Mesenchymal stem cell (in vitro differentiated cells and primary cell): ENCODE data around the gene QSOX1.
A peak's percentile ranks its signal among the peaks of the same experiment; 100 is the strongest.

ENCODE experiments used
- DNase-seq: peaks from one replicate; pipeline ENCODE4 v3.0.0-alpha.2; 2013
- H2AFZ ChIP-seq: one replicate; pipeline ENCODE4 v1.6.1; 2013; ENCODE audit warnings: low read depth, mild to moderate bottlenecking, control low read depth, inconsistent platforms, low read length, moderate library complexity
- H2AK5ac ChIP-seq: 2 replicates; pipeline ENCODE4 v1.6.1; 2013; ENCODE audit warnings: low read length, moderate library complexity, mild to moderate bottlenecking, inconsistent platforms; ENCODE audit not compliant: severe bottlenecking
- H2BK120ac ChIP-seq: one replicate; pipeline ENCODE4 v1.6.1; 2013; ENCODE audit warnings: low read depth, mild to moderate bottlenecking, inconsistent platforms, low read length, moderate library complexity
- H2BK12ac ChIP-seq, 2 experiments: one replicate each; pipeline ENCODE4 v1.6.1; 2013; ENCODE audit warnings: inconsistent platforms in 2 of 2, low read length in 2 of 2, mild to moderate bottlenecking in 2 of 2, moderate library complexity in 2 of 2, control low read depth in 1 of 2
- H2BK15ac ChIP-seq: one replicate; pipeline ENCODE4 v1.6.1; 2013; ENCODE audit warnings: mild to moderate bottlenecking, low read depth, inconsistent platforms; ENCODE audit not compliant: poor library complexity, severe bottlenecking
- H2BK5ac ChIP-seq: 2 replicates; pipeline ENCODE4 v1.6.1; 2013; ENCODE audit warnings: low read depth, mild to moderate bottlenecking, low read length, control low read depth, inconsistent platforms; ENCODE audit not compliant: poor library complexity, severe bottlenecking
- H3K14ac ChIP-seq, 2 experiments: one replicate each; pipeline ENCODE4 v1.6.1; 2013; ENCODE audit warnings: inconsistent platforms in 2 of 2, low read length in 2 of 2, control low read depth in 1 of 2, mild to moderate bottlenecking in 1 of 2, moderate library complexity in 1 of 2
- H3K18ac ChIP-seq, 2 experiments: one replicate each; pipeline ENCODE4 v1.6.1; 2013; ENCODE audit warnings: inconsistent platforms in 2 of 2, low read length in 2 of 2, control low read depth in 1 of 2, low read depth in 1 of 2, mild to moderate bottlenecking in 1 of 2
- H3K23ac ChIP-seq, 2 experiments: one replicate each; pipeline ENCODE4 v1.6.1; 2013; ENCODE audit warnings: inconsistent platforms in 2 of 2, low read length in 2 of 2, mild to moderate bottlenecking in 2 of 2, moderate library complexity in 2 of 2, control low read depth in 1 of 2
- H3K27ac ChIP-seq: 2 replicates; pipeline ENCODE4 v1.5.1; 2013; ENCODE audit warnings: mild to moderate bottlenecking, moderate library complexity, low read length, control low read depth, inconsistent platforms; ENCODE audit not compliant: poor library complexity, severe bottlenecking
- H3K27me3 ChIP-seq, 2 experiments: 2 replicates each; pipeline versions ENCODE4 v1.6.1 to v1.7.0; 2013; ENCODE audit warnings: low read length in 2 of 2, mild to moderate bottlenecking in 2 of 2, moderate library complexity in 2 of 2, control low read depth in 1 of 2, inconsistent platforms in 1 of 2; ENCODE audit not compliant: control insufficient read depth in 1 of 2, insufficient read depth in 1 of 2
- H3K36me3 ChIP-seq, 2 experiments: 2 replicates each; pipeline versions ENCODE4 v1.6.1 to v1.7.0; 2013; ENCODE audit warnings: low read length in 2 of 2, control low read depth in 1 of 2, inconsistent platforms in 1 of 2, low read depth in 1 of 2, mild to moderate bottlenecking in 1 of 2; ENCODE audit not compliant: insufficient read depth in 2 of 2, control insufficient read depth in 1 of 2
- H3K4ac ChIP-seq, 2 experiments: one replicate each; pipeline ENCODE4 v1.6.1; 2013; ENCODE audit warnings: inconsistent platforms in 2 of 2, low read length in 2 of 2, mild to moderate bottlenecking in 2 of 2, moderate library complexity in 2 of 2, control low read depth in 1 of 2, low read depth in 1 of 2
- H3K4me1 ChIP-seq: 2 replicates; pipeline ENCODE4 v1.6.1; 2013; ENCODE audit warnings: low read depth, low read length, control low read depth; ENCODE audit not compliant: control insufficient read depth, insufficient read depth
- H3K4me2 ChIP-seq: 2 replicates; pipeline ENCODE4 v1.6.1; 2013; ENCODE audit warnings: low read length, mild to moderate bottlenecking, inconsistent platforms; ENCODE audit not compliant: poor library complexity, severe bottlenecking
- H3K4me3 ChIP-seq, 2 experiments: 2 replicates each; pipeline versions ENCODE4 v1.5.1 to v1.7.0; 2013; ENCODE audit warnings: low read length in 2 of 2, mild to moderate bottlenecking in 2 of 2, control low read depth in 1 of 2, low read depth in 1 of 2; ENCODE audit not compliant: insufficient read depth in 1 of 2
- H3K79me1 ChIP-seq: replicated peaks from 2 replicates; pipeline ENCODE4 v1.6.1; 2013; ENCODE audit warnings: mild to moderate bottlenecking, control low read depth, low read length, inconsistent platforms; ENCODE audit not compliant: poor library complexity, severe bottlenecking
- H3K9ac ChIP-seq: 2 replicates; pipeline ENCODE4 v1.7.0; 2013; ENCODE audit warnings: mild to moderate bottlenecking, low read length, moderate library complexity
- H3K9me3 ChIP-seq: 2 replicates; pipeline ENCODE4 v1.7.0; 2013; ENCODE audit warnings: mild to moderate bottlenecking, low read length; ENCODE audit not compliant: control insufficient read depth
- H4K8ac ChIP-seq: one replicate; pipeline ENCODE4 v1.6.1; 2013; ENCODE audit warnings: inconsistent platforms, mild to moderate bottlenecking, low read length, moderate library complexity
- H4K91ac ChIP-seq: one replicate; pipeline ENCODE4 v1.6.1; 2013; ENCODE audit warnings: mild to moderate bottlenecking, low read length, inconsistent platforms
- WGBS: methylation state at CpG from one replicate; pipeline ENCODE4 v1.1.7; 2013; ENCODE audit warnings: mixed read lengths; 5-methylcytosine and 5-hydroxymethylcytosine counted together

QSOX1 gene

GRCh38 chr1:180116964-180117763 is 37.5 kb upstream of the QSOX1 start:
- H3K4ac ChIP-seq: peak overlapping the region; percentile 0 to 79
- H4K8ac ChIP-seq: peak overlapping the region; percentile 19
- H3K23ac ChIP-seq: no peak overlapping the region
- no peak overlapping the region for H2AK5ac ChIP-seq
- no peaks in the 10 kb centered on the region for H3K9me3 ChIP-seq
- H2BK12ac ChIP-seq: peak overlapping the region; percentile 40 to 80
- peak; percentile 74 for DNase-seq
- H3K4me1 ChIP-seq: no peaks in the 10 kb centered on the region
- H3K14ac ChIP-seq: peak overlapping the region in 1 of 2 experiments; percentile 13
- no peak overlapping the region for H2BK15ac ChIP-seq
- H3K9ac ChIP-seq: no peak overlapping the region
- H3K27ac ChIP-seq: no peak overlapping the region
- H3K4me2 ChIP-seq: no peak overlapping the region
- H3K36me3 ChIP-seq: peaks cover 0 to 16% of the 10 kb centered on the region in 2 experiments
- no peak overlapping the region for H2AFZ ChIP-seq
- peak overlapping the region; percentile 6 to 67 for H3K18ac ChIP-seq
- peak overlapping the region; percentile 88 for H4K91ac ChIP-seq
- peak overlapping the region; percentile 3 for H2BK120ac ChIP-seq
- H3K27me3 ChIP-seq: no peaks in the 10 kb centered on the region
- WGBS: 57% methylated on average over 14 of the region's 14 CpGs
- no peak overlapping the region for H2BK5ac ChIP-seq
- peak overlapping the region in 1 of 2 experiments; percentile 3 for H3K4me3 ChIP-seq
- H3K79me1 ChIP-seq: no peaks in the 10 kb centered on the region

- peaks cover 0 to 11% of the 10 kb centered on the region in 2 experiments for H3K36me3 ChIP-seq
- H4K8ac ChIP-seq: peak overlapping the region; percentile 19
- H2AK5ac ChIP-seq: no peak overlapping the region
- peak; percentile 73 for DNase-seq
- H3K4me2 ChIP-seq: no peak overlapping the region
- H2AFZ ChIP-seq: no peak overlapping the region
- H2BK120ac ChIP-seq: no peak overlapping the region
- H3K9me3 ChIP-seq: no peaks in the 10 kb centered on the region
- H3K27ac ChIP-seq: no peak overlapping the region
- H2BK12ac ChIP-seq: no peak overlapping the region
- H3K79me1 ChIP-seq: no peaks in the 10 kb centered on the region
- H4K91ac ChIP-seq: no peak overlapping the region
- 58% methylated on average over 2 of the region's 2 CpGs for WGBS
- H2BK5ac ChIP-seq: no peak overlapping the region
- H2BK15ac ChIP-seq: no peak overlapping the region
- no peak overlapping the region for H3K4ac ChIP-seq
- H3K9ac ChIP-seq: peak overlapping the region; percentile 10
- no peaks in the 10 kb centered on the region for H3K4me1 ChIP-seq
- no peak overlapping the region for H3K18ac ChIP-seq
- no peak overlapping the region for H3K14ac ChIP-seq
- H3K4me3 ChIP-seq: no peak overlapping the region
- H3K27me3 ChIP-seq: no peaks in the 10 kb centered on the region
- H3K23ac ChIP-seq: no peak overlapping the region
These were observed 36.9 kb upstream of the QSOX1 start for GRCh38 chr1:180117764-180118116.

- Histone ChIP-seq H3K4me3 (no peak overlapping the region), H3K27ac (no peak overlapping the region), H3K4me1 (no peaks in the 10 kb centered on the region), H2AFZ (no peak overlapping the region), H3K79me1 (no peaks in the 10 kb centered on the region), H3K36me3 (peaks cover 0 to 2% of the 10 kb centered on the region in 2 experiments), H4K8ac (no peak overlapping the region), H3K18ac (no peak overlapping the region), H2AK5ac (no peak overlapping the region), H3K9ac (no peak overlapping the region), H2BK15ac (no peak overlapping the region), H2BK5ac (no peak overlapping the region), H3K14ac (no peak overlapping the region), H3K4me2 (no peak overlapping the region), H4K91ac (peak overlapping the region; percentile 71), H3K9me3 (no peaks in the 10 kb centered on the region), H3K4ac (no peak overlapping the region), H3K27me3 (no peaks in the 10 kb centered on the region), H2BK120ac (no peak overlapping the region), H3K23ac (no peak overlapping the region), H2BK12ac (peak overlapping the region in 1 of 2 experiments; percentile 64)
- no CpG with 5 or more reads among the region's 2 CpGs for WGBS
- no peak for DNase-seq
These were observed 34.8 kb upstream of the QSOX1 start for GRCh38 chr1:180119837-180120236.

- no peak overlapping the region for H3K18ac ChIP-seq
- no peak overlapping the region for H3K14ac ChIP-seq
- H3K23ac ChIP-seq: no peak overlapping the region
- peak; percentile 46 for DNase-seq
- no peaks in the 10 kb centered on the region for H3K27me3 ChIP-seq
- H2BK5ac ChIP-seq: no peak overlapping the region
- H3K9me3 ChIP-seq: no peaks in the 10 kb centered on the region
- H3K4me1 ChIP-seq: no peaks in the 10 kb centered on the region
- WGBS: 88% methylated on average over 4 of the region's 4 CpGs
- no peak overlapping the region for H3K9ac ChIP-seq
- no peak overlapping the region for H2BK15ac ChIP-seq
- H2BK12ac ChIP-seq: no peak overlapping the region
- H4K8ac ChIP-seq: no peak overlapping the region
- no peak overlapping the region for H2BK120ac ChIP-seq
- H2AFZ ChIP-seq: no peak overlapping the region
- no peak overlapping the region for H3K4me2 ChIP-seq
- H3K36me3 ChIP-seq: no peaks in the 10 kb centered on the region
- H2AK5ac ChIP-seq: no peak overlapping the region
- no peaks in the 10 kb centered on the region for H3K79me1 ChIP-seq
- H3K27ac ChIP-seq: no peak overlapping the region
- H3K4me3 ChIP-seq: no peak overlapping the region
- no peak overlapping the region for H3K4ac ChIP-seq
- H4K91ac ChIP-seq: no peak overlapping the region
These were observed 31.2 kb upstream of the QSOX1 start for GRCh38 chr1:180123463-180123936.
